ENCODE results near the gene TMEM205.
A peak's percentile ranks its signal among the peaks of the same experiment; 100 is the strongest.
"Not testable (repeated sequence)": the region's sequence is repeated elsewhere in the genome, so short reads cannot be mapped to it uniquely, and the experiment has no call there.

Gene TMEM205

GRCh38 chr19:11330127-11330526, 15.9 kb downstream of the TMEM205 start:
- Histone ChIP-seq H3K36me3 (ENCODE audit: control insufficient read depth in 5 of 5, insufficient read depth in 5 of 5, low read length in 5 of 5) (peaks cover 0 to 60% (median 34%) of the 10 kb centered on the region in 5 donors), H3K9me3 (ENCODE audit: control insufficient read depth in 5 of 5, low read length in 5 of 5) (no peaks in the 10 kb centered on the region), H3K4me3 (ENCODE audit: low read depth in 1 of 5, low read length in 5 of 5) (no peak overlapping the region), H3K27me3 (ENCODE audit: control insufficient read depth in 5 of 5, insufficient read depth in 4 of 5, low read length in 5 of 5) (no peaks in the 10 kb centered on the region), H3K9ac (ENCODE audit: low read length in 5 of 5) (no peak overlapping the region), H3K27ac (ENCODE audit: low read depth, low read length) (no peak overlapping the region), H3K4me1 (ENCODE audit: control insufficient read depth in 5 of 5, insufficient read depth in 5 of 5, low read length in 5 of 5) (peaks cover 0 to under 1% (median 0%) of the 10 kb centered on the region in 5 donors)

GRCh38 chr19:11325544-11325943, 20.5 kb downstream of the TMEM205 start:
- no peak overlapping the region for H3K27ac ChIP-seq (ENCODE audit: low read depth, low read length)
- H3K36me3 ChIP-seq (ENCODE audit: control insufficient read depth in 5 of 5, insufficient read depth in 5 of 5, low read length in 5 of 5), result peaks cover 0 to 39% (median 22%) of the 10 kb centered on the region in 5 donors
- no peak overlapping the region for H3K9ac ChIP-seq (ENCODE audit: low read length in 5 of 5)
- H3K27me3 ChIP-seq (ENCODE audit: control insufficient read depth in 5 of 5, insufficient read depth in 4 of 5, low read length in 5 of 5), result no peaks in the 10 kb centered on the region
- no peak overlapping the region for H3K4me3 ChIP-seq (ENCODE audit: low read depth in 1 of 5, low read length in 5 of 5)
- H3K4me1 ChIP-seq (ENCODE audit: control insufficient read depth in 5 of 5, insufficient read depth in 5 of 5, low read length in 5 of 5), result peaks cover 1 to 27% (median 21%) of the 10 kb centered on the region in 5 donors
- no peaks in the 10 kb centered on the region for H3K9me3 ChIP-seq (ENCODE audit: control insufficient read depth in 5 of 5, low read length in 5 of 5)

GRCh38 chr19:11324748-11325389, 21.2 kb downstream of the TMEM205 start:
- peak overlapping the region; percentile 50 for H3K27ac ChIP-seq (ENCODE audit: low read depth, low read length)
- no peaks in the 10 kb centered on the region for H3K27me3 ChIP-seq (ENCODE audit: control insufficient read depth in 5 of 5, insufficient read depth in 4 of 5, low read length in 5 of 5)
- H3K9me3 ChIP-seq (ENCODE audit: control insufficient read depth in 5 of 5, low read length in 5 of 5), result no peaks in the 10 kb centered on the region
- H3K4me3 ChIP-seq (ENCODE audit: low read depth in 1 of 5, low read length in 5 of 5), result no peak overlapping the region
- H3K36me3 ChIP-seq (ENCODE audit: control insufficient read depth in 5 of 5, insufficient read depth in 5 of 5, low read length in 5 of 5), result peaks cover 0 to 37% (median 22%) of the 10 kb centered on the region in 5 donors
- peaks cover 1 to 27% (median 21%) of the 10 kb centered on the region in 5 donors for H3K4me1 ChIP-seq (ENCODE audit: control insufficient read depth in 5 of 5, insufficient read depth in 5 of 5, low read length in 5 of 5)
- peak overlapping the region in 2 of 5 donors; percentile 1 to 26 for H3K9ac ChIP-seq (ENCODE audit: low read length in 5 of 5)

GRCh38 chr19:11324079-11324661, 21.9 kb downstream of the TMEM205 start:
- peak overlapping the region in 3 of 5 donors; percentile 8 to 52 (median 21) for H3K9ac ChIP-seq (ENCODE audit: low read length in 5 of 5)
- peaks cover 0 to 34% (median 22%) of the 10 kb centered on the region in 5 donors for H3K36me3 ChIP-seq (ENCODE audit: control insufficient read depth in 5 of 5, insufficient read depth in 5 of 5, low read length in 5 of 5)
- H3K4me3 ChIP-seq (ENCODE audit: low read depth in 1 of 5, low read length in 5 of 5), result peak overlapping the region in 1 of 5 donors; percentile 16
- H3K27me3 ChIP-seq (ENCODE audit: control insufficient read depth in 5 of 5, insufficient read depth in 4 of 5, low read length in 5 of 5), result no peaks in the 10 kb centered on the region
- no peaks in the 10 kb centered on the region for H3K9me3 ChIP-seq (ENCODE audit: control insufficient read depth in 5 of 5, low read length in 5 of 5)
- H3K4me1 ChIP-seq (ENCODE audit: control insufficient read depth in 5 of 5, insufficient read depth in 5 of 5, low read length in 5 of 5), result peaks cover 1 to 27% (median 21%) of the 10 kb centered on the region in 5 donors
- peak overlapping the region; percentile 50 for H3K27ac ChIP-seq (ENCODE audit: low read depth, low read length)

- Histone ChIP-seq H3K4me3 (ENCODE audit: low read depth in 1 of 5, low read length in 5 of 5) (peak overlapping the region in 1 of 5 donors; percentile 16), H3K27me3 (ENCODE audit: control insufficient read depth in 5 of 5, insufficient read depth in 4 of 5, low read length in 5 of 5) (no peaks in the 10 kb centered on the region), H3K27ac (ENCODE audit: low read depth, low read length) (peak overlapping the region; percentile 50), H3K36me3 (ENCODE audit: control insufficient read depth in 5 of 5, insufficient read depth in 5 of 5, low read length in 5 of 5) (peaks cover 0 to 30% (median 22%) of the 10 kb centered on the region in 5 donors), H3K9ac (ENCODE audit: low read length in 5 of 5) (peak overlapping the region in 2 of 5 donors; percentile 21 to 52), H3K9me3 (ENCODE audit: control insufficient read depth in 5 of 5, low read length in 5 of 5) (no peaks in the 10 kb centered on the region), H3K4me1 (ENCODE audit: control insufficient read depth in 5 of 5, insufficient read depth in 5 of 5, low read length in 5 of 5) (peaks cover 1 to 29% (median 21%) of the 10 kb centered on the region in 5 donors)
Observed at GRCh38 chr19:11323601-11324078, 22.4 kb downstream of the TMEM205 start.

GRCh38 chr19:11322269-11323024, 23.6 kb downstream of the TMEM205 start:
- Histone ChIP-seq H3K4me1 (ENCODE audit: control insufficient read depth in 5 of 5, insufficient read depth in 5 of 5, low read length in 5 of 5) (peaks cover 1 to 29% (median 21%) of the 10 kb centered on the region in 5 donors), H3K36me3 (ENCODE audit: control insufficient read depth in 5 of 5, insufficient read depth in 5 of 5, low read length in 5 of 5) (peaks cover 0 to 22% (median 21%) of the 10 kb centered on the region in 5 donors), H3K9me3 (ENCODE audit: control insufficient read depth in 5 of 5, low read length in 5 of 5) (no peaks in the 10 kb centered on the region), H3K4me3 (ENCODE audit: low read depth in 1 of 5, low read length in 5 of 5) (no peak overlapping the region), H3K27me3 (ENCODE audit: control insufficient read depth in 5 of 5, insufficient read depth in 4 of 5, low read length in 5 of 5) (no peaks in the 10 kb centered on the region), H3K9ac (ENCODE audit: low read length in 5 of 5) (no peak overlapping the region), H3K27ac (ENCODE audit: low read depth, low read length) (no peak overlapping the region)

GRCh38 chr19:11321191-11322126, 24.6 kb downstream of the TMEM205 start:
- peaks cover 1 to 29% (median 21%) of the 10 kb centered on the region in 5 donors for H3K4me1 ChIP-seq (ENCODE audit: control insufficient read depth in 5 of 5, insufficient read depth in 5 of 5, low read length in 5 of 5)
- no peaks in the 10 kb centered on the region for H3K9me3 ChIP-seq (ENCODE audit: control insufficient read depth in 5 of 5, low read length in 5 of 5)
- H3K27ac ChIP-seq (ENCODE audit: low read depth, low read length), result no peak overlapping the region
- no peak overlapping the region for H3K4me3 ChIP-seq (ENCODE audit: low read depth in 1 of 5, low read length in 5 of 5)
- no peak overlapping the region for H3K9ac ChIP-seq (ENCODE audit: low read length in 5 of 5)
- no peaks in the 10 kb centered on the region for H3K27me3 ChIP-seq (ENCODE audit: control insufficient read depth in 5 of 5, insufficient read depth in 4 of 5, low read length in 5 of 5)
- peaks cover 0 to 13% (median 12%) of the 10 kb centered on the region in 5 donors for H3K36me3 ChIP-seq (ENCODE audit: control insufficient read depth in 5 of 5, insufficient read depth in 5 of 5, low read length in 5 of 5)

GRCh38 chr19:11320278-11320995, 25.6 kb downstream of the TMEM205 start:
- not testable (repeated sequence) for H3K4me3 ChIP-seq (ENCODE audit: low read depth in 1 of 5, low read length in 5 of 5); H3K27ac ChIP-seq (ENCODE audit: low read depth, low read length)

GRCh38 chr19:11306337-11306736, 39.7 kb downstream of the TMEM205 start:
- Histone ChIP-seq H3K36me3 (ENCODE audit: control insufficient read depth in 5 of 5, insufficient read depth in 5 of 5, low read length in 5 of 5) (no peaks in the 10 kb centered on the region), H3K4me3 (ENCODE audit: low read depth in 1 of 5, low read length in 5 of 5) (no peak overlapping the region), H3K4me1 (ENCODE audit: control insufficient read depth in 5 of 5, insufficient read depth in 5 of 5, low read length in 5 of 5) (no peaks in the 10 kb centered on the region), H3K9me3 (ENCODE audit: control insufficient read depth in 5 of 5, low read length in 5 of 5) (no peaks in the 10 kb centered on the region), H3K27ac (ENCODE audit: low read depth, low read length) (no peak overlapping the region), H3K27me3 (ENCODE audit: control insufficient read depth in 5 of 5, insufficient read depth in 4 of 5, low read length in 5 of 5) (peaks cover 0 to 8% (median 0%) of the 10 kb centered on the region in 5 donors), H3K9ac (ENCODE audit: low read length in 5 of 5) (no peak overlapping the region)

More at GRCh38 chr19:11320278-11320995, 25.6 kb downstream of the TMEM205 start:
- not testable (repeated sequence) for H3K9me3 ChIP-seq (ENCODE audit: control insufficient read depth in 5 of 5, low read length in 5 of 5); H3K27me3 ChIP-seq (ENCODE audit: control insufficient read depth in 5 of 5, insufficient read depth in 4 of 5, low read length in 5 of 5); H3K9ac ChIP-seq (ENCODE audit: low read length in 5 of 5); H3K36me3 ChIP-seq (ENCODE audit: control insufficient read depth in 5 of 5, insufficient read depth in 5 of 5, low read length in 5 of 5)
- peaks cover 1 to 29% (median 21%) of the 10 kb centered on the region in 5 donors for H3K4me1 ChIP-seq (ENCODE audit: control insufficient read depth in 5 of 5, insufficient read depth in 5 of 5, low read length in 5 of 5)
